GM18502 (cell line): ENCODE measurements around the gene USP36.
"Not testable (repeated sequence)": the region's sequence is repeated elsewhere in the genome, so short reads cannot be mapped to it uniquely, and the experiment has no call there.

Experiments
- ATAC-seq: cut with Tn5 transposase; IDR thresholded peaks from one replicate; pipeline ENCODE4 v1.9.1; 2021; ENCODE audit warnings: mild to moderate bottlenecking; ENCODE audit not compliant: unreplicated experiment, poor library complexity

USP36 gene

DNA sequence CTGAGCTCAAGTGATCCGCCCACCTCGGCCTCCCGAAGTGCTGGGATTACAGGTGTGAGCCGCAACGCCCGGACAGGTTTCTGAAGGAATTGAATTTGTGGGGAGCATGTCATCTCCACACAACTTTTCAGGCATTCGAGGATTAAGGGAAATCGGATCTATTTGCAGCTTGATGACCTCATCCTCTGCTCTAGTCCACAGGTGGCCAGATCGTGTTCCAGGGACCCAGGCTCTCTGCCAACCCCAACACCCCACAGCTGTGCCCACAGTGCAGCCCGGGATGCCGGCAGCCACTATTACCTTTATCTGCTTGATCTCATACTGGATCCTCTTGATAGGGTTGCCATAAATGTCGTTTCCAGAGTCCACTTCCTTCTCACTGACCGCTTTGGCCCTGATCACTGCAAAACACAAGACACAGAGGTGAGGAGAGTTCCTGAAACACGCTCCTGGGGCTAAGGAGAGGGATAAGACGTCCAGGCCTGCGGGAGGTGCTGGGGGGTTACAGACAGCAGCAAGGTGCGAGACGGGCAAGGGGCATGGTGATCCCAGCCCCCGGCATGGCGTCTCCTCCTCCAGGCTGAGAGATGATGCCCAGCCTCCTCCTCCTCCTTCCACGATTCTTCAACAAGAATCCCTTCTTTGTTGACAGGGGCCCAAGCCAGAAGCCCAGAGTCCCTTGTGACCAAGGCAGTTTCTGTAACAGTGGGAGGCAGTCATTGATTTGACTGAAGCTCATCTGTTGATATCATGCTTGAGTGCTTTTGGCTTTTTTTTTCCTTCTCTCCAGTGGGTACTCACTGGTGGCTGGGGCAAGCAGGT lies 33.1 kb upstream of the USP36 start:
- no peak for ATAC-seq

- no peak for ATAC-seq
Measured at GRCh38 chr17:78872486-78872885, 31.9 kb upstream of the USP36 start.

- no peak for ATAC-seq
Measured at GRCh38 chr17:78870621-78871020, 30.0 kb upstream of the USP36 start.

- ATAC-seq: no peak
Measured at GRCh38 chr17:78868391-78868790, 27.8 kb upstream of the USP36 start.

- not testable (repeated sequence) for ATAC-seq
Measured at GRCh38 chr17:78867046-78867445, 26.4 kb upstream of the USP36 start.

- no peak for ATAC-seq
Measured at GRCh38 chr17:78865682-78866390, 25.2 kb upstream of the USP36 start.

GRCh38 chr17:78864117-78864516 lies 23.5 kb upstream of the USP36 start:
- ATAC-seq: no peak

DNA sequence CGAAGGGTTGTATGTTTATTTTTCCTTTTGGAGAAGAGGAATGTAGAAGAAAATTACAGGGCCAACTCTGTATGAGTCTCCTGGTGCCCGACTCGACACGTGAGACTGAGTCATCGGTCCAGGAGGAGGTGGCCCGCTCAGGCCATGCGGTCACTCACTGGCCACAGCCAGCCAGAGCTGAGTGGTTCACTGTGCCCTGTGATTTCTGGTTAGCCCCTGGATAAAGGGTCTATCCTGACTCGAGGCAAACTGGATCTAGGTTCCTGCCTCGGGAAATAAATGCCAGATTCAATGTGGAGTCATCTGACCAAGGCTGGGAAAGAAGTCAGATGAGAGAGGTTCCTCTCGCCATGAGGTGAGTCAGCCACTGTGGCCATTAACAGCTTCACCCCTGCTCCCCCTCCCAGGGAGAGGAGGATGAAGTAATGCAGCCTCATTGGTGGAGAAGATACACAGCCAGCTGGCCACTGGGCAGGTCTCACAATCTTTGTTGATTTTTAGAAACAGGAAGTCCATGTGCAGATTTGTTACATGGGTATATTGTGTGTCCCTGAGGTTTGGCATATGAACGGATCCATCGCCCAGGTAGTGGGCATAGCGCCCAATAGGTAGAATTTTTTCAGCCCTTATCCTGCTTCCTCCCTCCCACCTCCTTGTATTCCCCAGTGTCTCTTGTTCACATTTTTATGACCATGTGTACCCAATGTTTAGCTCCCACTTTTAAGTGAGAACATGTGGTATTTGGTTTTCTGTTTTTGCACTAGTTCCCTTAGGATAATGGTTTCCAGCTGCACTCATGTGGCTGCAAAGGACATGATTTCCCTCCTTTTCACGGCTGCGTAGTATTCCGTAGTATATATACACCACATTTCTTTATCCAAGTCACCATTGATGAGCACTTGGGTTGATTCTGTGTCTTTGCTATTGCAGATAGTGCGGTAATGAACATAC lies 21.7 kb upstream of the USP36 start:
- ATAC-seq: no peak

- ATAC-seq: no peak
Measured at GRCh38 chr17:78861229-78861628, 20.6 kb upstream of the USP36 start.

- no peak for ATAC-seq
Measured at GRCh38 chr17:78859051-78859450, 18.4 kb upstream of the USP36 start.

GRCh38 chr17:78857266-78857665 lies 16.7 kb upstream of the USP36 start:
- ATAC-seq: no peak

DNA sequence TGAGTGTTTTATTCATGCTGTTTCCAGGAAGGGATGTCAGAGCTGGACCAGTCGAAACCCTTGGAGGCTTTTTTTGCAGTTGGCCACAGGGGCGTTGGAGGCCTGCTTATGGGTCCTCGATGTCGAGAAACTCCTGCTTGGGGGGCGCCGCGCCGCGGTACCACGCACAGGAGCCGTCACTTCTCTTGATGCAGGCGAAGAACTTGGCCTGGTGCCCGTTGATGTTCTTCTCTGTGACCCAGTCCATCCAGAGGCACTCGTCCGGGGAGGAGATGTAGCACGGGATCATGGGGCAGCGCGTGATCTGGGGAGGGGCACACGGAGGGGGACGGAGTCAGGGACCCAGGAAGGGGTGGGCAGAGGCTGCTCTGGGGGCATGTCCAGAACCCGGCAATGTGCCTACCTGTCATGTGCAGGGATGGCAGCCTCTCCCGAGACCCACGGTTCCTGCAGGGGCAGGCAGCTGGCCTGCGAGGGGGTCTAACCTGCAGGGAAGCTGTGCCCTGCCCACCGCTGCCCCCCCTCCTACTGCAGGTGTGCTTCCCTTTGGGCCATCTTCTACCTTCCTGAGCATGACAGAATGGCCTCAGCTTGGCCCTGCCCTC lies 15.0 kb upstream of the USP36 start:
- ATAC-seq: no peak

GRCh38 chr17:78854508-78854907 lies 13.9 kb upstream of the USP36 start:
- ATAC-seq: no peak

DNA sequence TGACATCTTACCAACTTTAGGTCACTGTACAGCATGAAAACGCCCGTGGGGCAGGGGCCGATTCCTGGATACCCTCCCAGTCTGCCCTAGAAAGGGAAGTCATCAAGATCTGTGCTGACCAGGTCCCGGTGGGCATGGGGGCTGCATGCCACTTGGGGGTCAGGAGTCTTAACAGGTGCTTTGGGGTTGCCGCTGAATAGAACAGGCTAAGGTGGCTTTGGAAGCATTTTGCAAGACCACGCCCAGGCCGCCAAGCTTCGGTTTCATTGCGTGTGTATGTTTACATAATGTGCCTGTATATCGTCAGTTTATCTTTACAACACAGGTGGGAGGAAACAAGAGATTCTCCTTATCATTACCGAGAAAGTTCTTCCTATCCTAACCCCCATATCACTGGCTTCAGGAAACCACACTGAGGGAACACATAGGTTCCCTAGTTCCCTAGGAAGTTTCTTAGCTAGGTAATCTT lies 13.3 kb upstream of the USP36 start:
- ATAC-seq: no peak

- ATAC-seq: no peak
Measured at GRCh38 chr17:78852709-78853121, 12.1 kb upstream of the USP36 start.

DNA sequence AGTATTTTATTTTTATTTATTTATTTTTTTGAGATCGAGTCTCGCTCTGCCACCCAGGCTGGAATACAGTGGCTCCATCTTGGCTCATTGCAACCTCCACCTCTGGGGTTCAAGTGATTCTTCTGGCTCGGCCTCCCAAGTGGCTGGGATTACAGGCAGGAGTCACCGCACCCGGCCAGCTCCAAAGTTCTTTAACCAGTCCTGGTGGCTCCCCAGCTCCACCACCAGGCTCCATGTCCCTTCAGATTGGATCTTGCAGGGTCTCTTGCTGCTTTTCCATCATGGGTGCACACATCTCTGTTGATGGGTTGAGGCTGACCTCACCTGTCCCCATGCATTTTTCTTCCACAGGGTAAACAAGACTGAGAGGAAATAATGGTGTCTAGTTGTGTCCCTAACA lies 8.4 kb upstream of the USP36 start:
- no peak for ATAC-seq

- ATAC-seq: no peak
Measured at GRCh38 chr17:78847052-78847451, 6.4 kb upstream of the USP36 start.

DNA sequence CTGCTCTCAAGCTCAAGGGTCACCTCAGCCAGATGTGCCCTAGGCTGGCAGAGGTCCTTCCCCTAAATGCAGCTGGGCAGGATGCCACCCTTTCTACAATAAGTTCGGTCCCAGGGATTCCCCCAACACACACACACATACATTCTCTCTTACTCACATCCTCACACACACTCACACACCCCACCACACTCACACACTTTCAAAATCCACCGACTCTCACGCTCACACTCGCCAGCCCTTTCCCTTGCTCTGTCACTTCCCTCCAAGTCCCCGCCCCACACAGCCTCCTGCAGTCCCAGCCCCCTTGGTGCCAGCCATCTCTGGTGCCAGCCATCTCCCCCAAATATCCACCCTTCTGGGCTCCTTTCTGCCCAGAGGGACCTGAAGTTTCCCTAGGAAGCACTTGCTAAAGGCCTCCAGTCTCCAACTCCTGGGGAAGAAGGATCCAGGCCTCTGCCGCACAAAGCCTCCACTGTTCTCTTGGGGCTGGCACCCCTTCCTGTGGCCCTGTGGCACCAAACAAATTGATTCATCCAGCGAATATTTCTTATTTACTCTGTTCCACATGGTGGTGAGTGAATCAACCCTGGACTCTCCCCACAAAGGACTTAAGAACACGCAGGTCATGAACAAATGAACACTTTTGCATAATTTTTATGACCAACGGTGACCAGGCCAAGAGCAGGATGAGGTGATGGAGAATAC lies 3.8 kb upstream of the USP36 start:
- no peak for ATAC-seq

DNA sequence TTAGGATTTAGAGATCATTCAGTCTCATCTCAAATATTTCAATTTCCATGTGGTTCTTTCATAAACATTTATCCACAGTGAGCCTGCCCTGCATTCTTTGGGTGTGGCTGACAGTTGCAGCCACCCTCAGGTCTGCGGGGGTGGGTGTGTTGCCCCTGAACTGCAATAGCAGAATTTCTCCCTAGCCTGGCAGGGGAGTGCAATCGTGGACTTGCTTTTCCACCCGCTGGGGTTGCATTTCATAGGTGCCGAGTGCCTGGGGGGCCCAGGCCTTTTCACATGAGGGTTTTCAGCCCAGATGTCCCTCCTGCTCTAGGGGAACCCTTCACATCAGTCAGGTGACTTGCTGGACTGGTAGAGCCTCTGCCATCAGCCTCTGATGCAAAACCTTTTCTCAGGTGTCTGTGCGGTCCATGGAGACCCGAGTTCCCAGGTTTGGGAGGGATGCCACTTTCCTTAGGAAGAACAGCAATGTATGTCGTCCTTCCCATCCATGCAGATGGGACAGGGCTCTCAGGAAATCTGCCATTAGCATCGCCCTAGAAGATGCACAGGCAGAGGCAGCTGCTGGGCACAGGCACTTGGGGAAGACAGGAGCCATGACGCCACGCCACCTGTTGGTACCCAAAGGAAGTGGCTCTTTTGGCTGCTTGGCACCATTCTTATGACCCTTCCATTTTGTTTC lies 2.4 kb upstream of the USP36 start:
- no peak for ATAC-seq
